Activated CD4-positive, CD25-positive, alpha-beta regulatory T cell treated with anti-CD3 and anti-CD28 coated beads, Interleukin-2, amount 50 U/mL, for 16 hours (primary cell): ENCODE data around the gene GATC.

ENCODE experiments used
- DNase-seq: peaks from one replicate; pipeline ENCODE4 v3.0.0-alpha.2; 2020; ENCODE audit warnings: low read depth, low spot score

Gene GATC, protein sequence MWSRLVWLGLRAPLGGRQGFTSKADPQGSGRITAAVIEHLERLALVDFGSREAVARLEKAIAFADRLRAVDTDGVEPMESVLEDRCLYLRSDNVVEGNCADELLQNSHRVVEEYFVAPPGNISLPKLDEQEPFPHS

DNA sequence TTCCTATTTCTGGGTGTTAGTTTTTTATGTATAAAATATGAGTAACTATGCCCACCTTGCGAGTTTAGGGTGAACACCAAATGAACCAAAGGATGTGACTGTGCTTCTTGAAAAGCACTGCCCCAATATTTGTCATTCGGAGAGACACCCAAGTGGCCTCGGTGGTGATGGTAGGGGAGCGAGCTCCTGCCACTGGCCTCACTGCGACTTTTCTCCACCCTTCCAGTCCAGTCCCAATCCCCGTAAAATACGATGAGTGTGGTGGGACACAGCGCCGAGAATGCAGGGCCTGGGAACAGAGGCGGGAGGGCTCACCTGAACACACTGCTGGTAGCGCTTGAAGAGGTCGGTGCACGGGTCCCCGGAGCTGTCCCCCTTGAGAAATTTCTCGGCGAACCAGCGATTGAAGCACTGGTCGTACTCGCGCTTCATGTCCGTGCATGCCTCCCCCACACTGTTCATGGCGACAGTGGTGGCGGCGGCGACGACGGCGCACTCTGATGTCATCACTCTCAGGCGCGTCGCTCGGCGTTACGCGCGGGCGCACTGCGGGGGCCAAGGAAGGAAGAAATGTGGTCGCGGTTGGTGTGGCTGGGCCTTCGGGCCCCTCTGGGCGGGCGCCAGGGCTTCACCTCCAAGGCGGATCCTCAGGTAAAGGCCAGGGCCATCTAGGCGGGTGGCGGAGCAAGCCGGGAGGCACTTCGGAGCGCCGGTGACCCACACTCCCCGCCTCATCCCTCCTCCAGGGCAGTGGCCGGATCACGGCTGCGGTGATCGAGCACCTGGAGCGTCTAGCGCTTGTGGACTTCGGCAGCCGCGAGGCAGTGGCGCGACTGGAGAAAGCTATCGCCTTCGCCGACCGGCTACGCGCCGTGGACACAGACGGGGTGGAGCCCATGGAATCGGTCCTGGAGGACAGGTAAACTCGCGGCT is at the start of gene GATC, which contains the start of gene TRIAP1:
TSS of gene GATC (plus strand) at position 534 of the 933 bp plus-strand sequence. CDS start at position 571, 37 bp downstream.
TSS of gene TRIAP1 (minus strand) at position 474 of the 933 bp plus-strand sequence. CDS start at position 462, 12 bp downstream.
- peak; percentile 83 for DNase-seq

DNA sequence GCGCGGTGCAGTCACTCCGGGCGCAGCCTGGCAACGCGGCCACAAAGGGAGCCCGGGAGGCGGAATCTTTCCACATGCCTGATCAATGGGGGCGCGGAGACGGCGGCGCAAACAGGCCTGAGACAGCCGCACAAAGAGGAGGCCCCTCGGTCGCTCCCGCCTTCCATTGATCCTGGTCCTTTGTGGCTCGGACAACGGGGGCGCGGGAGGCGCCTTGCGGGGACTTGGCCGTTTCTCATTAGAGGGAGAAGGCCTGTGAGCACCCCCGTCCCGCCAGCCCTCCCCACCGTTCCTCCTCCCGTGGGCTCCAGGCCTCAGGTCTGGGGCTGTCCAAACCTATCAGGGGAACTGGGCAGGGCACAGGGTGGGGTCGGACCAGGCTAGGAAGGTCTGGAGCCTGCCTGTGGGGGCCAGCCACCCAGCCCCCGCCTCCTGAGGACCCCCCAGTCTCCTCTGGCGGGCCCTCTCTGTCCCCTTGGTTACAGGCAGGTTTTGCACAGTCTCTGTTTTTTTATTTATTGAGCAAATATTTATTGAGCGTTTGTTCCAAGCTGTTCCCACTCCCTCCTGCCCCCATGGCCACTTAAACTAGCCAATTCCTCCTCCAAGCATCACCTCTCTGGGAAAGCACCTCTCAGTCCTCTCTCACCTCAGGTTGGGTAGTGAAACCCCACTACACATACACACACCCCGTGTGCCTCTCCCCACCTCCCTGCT is 48.3 kb upstream of the GATC start:
- DNase-seq, result no peak

DNA sequence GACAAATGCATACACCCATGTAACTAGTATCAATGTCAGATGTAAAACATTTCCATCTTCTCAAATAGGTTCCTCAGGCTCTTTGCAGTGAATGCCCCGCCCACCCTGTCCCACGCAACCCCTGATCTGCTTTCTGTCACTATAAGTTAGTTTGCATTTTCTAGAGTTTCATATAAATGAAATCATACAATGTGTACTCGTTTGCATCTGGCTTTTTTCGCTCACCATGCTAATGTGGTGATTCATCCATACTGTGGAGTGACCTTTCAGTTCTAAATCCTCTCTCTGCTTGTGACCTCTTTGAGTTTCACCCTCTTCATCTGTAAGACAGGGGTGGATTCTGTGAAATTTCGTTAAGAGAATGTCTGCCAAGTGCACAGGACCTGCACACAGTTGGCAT is 46.7 kb upstream of the GATC start:
- DNase-seq, result no peak

- DNase-seq, result no peak
Observed at GRCh38 chr12:120402217-120402616, 44.0 kb upstream of the GATC start.

DNA sequence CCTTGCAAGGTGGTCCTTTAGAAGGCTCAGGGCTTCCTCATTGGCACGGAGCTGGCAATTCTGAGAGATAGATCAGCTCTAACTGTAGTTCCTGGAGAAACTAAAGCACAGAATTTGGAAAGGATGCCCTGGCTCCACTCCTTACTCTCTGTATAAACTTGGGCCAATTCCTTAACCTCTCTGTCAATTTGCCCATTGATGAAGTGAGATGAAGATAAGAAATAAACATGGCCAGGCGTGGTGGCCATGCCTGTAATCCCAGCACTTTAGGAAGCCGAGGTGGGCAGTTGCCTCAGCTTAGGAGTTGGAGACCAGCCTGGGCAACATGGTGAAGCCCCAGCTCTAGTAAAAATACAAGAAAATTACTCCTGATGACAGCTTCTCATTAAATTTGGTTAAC is 42.4 kb upstream of the GATC start:
- no peak for DNase-seq

DNA sequence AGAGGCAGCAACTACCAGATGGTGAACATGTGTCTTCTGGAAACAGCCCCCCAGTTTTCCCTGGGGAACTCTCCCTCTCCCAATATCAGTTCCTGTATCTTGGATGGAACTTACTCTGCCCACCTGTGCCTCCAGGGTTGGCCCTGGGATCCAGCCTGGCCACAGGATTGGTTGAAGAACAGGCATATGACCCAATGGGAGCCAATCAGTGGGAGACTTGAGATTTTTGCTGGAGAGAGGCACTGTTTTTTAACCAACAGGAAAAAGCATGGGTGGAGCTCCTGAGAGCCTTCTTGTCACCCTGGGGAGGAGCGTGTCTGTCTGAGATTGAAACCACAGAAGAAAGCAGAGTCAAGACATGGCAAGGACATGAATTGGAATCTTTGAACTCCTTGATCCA is 42.0 kb upstream of the GATC start:
- DNase-seq, result no peak

GRCh38 chr12:120406069-120406468 is 40.2 kb upstream of the GATC start:
- DNase-seq, result no peak

DNA sequence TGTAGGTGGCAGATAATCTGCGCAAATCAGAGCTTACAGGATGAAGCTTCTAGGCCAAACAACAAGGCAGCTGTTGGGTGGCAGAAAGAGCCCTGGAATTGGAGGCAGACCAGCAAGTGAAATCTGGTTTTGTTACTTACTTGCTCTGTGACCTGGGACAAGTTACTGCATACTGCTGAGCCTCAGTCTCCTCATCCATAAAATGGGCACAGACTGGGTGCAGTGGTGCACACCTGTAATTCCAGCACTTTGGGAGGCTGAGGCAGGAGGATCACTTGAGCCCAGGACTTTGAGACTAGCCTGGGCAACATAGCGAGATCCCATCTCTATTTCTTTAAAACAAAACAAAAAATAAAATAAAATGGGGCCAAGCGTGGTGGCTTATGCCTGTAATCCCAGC is 39.7 kb upstream of the GATC start:
- DNase-seq, result no peak

- no peak for DNase-seq
Observed at GRCh38 chr12:120408771-120409170, 37.5 kb upstream of the GATC start.

DNA sequence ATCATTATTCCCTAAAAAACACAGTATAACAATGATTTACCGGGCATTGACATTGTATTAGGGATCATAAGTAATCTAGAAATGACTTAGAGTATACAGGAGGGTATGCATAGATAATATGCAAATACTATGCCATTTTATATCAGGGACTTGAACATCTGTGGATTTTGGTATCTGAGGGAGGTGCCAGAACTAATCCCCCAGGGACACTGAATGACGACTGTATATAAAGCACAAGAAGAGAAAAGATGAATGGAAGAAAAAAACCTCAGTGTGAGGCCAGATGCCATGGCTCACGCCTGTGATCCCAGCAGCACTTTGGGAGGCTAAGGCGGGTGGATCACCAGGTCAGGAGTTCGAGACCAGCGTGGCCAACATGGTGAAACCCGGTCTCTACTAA is 33.8 kb upstream of the GATC start:
- no peak for DNase-seq

GRCh38 chr12:120413901-120414695 is 32.1 kb upstream of the GATC start:
- DNase-seq, result no peak

GRCh38 chr12:120416490-120417216 is 29.6 kb upstream of the GATC start:
- DNase-seq, result no peak

- no peak for DNase-seq
Observed at GRCh38 chr12:120417917-120418580, 28.2 kb upstream of the GATC start.

DNA sequence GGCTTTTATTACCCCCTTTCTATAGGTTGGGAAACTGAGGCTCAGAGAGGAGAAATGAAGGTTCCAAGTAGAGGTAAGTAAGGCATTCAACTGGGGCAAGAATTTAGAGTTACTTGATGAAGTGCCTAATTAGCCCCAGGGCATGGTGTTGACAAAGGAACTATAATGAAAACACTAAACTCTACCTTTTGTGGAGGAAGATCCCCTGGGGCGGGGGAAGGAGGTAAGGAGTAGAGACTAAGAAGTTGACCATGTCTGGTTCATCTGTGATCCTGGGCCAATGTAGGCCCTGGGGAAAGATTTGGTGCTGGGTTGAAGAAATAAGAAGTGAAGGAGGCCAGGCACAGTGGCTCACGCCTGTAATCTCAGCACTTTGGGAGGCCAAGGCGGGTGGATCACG is 24.5 kb upstream of the GATC start:
- no peak for DNase-seq

DNA sequence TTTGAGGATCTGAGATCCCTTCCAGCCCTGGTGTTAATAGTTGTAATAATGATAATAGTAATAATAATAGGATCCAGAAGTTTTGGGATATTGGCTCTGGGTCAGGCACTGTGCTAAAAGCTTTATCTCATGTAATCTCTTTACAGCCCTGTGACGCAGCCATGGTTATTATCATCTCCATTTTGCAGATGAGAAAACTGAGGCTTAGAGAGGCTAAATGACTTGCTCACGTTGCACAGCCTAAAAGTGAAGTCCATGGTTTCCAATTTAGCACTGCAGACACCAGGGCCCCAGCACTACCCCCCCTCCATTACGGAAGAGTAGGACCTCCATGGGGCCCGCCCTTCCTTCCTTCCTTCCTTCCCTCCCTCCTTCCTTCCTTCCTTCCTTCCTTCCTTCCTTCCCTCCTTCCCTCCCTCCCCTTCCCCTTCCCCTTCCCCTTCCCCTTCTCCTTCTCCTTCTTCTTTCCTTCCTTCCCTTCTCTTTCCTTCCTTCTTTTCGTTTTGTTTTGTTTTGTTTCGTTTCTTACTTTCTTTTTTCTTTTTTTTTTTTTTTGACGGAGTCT is 23.3 kb upstream of the GATC start:
- no peak for DNase-seq

GRCh38 chr12:120425797-120426196 is 20.4 kb upstream of the GATC start:
- no peak for DNase-seq

GRCh38 chr12:120428597-120429229 is 17.5 kb upstream of the GATC start:
- DNase-seq, result no peak

DNA sequence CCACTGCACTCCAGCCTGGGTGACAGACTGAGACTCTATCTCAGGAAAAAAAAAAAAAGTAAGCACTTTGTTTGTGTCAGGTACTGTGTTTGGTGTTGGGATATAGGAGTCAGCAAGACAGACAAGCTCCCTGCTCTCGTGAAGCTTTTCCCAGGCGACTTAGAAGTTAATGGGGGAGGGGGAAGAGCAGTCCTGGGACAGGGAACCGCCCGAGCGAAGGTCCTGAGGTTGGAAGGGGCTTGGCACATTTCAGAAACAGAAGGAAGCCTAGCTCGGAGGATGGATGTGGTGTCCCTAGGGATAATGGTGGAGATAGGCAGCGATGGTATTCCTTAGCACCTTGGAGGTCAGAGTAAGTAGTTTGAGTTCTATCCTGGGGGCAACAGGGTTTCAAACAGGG is 16.9 kb upstream of the GATC start:
- no peak for DNase-seq

GRCh38 chr12:120432772-120433525 is 13.3 kb upstream of the GATC start:
- DNase-seq, result no peak
